MG63 (cell line): ENCODE data around the gene RBM8A. TPM values are rescaled to one million over a fixed set of nuclear protein-coding genes. Genes with fewer than 3 reads are reported as not detected.

Experiments used
- DNase-seq: peaks from one replicate; pipeline ENCODE4 v3.0.0-alpha.2; 2020
- H3K27me3 ChIP-seq: fragments of 250-450 bp; sonication (Bioruptor Pico); 2 replicates; pipeline ENCODE4 v1.5.1; 2020; ENCODE audit warnings: mild to moderate bottlenecking, moderate library complexity
- H3K36me3 ChIP-seq: fragments of 250-450 bp; sonication (Bioruptor Pico); 2 replicates; pipeline ENCODE4 v1.5.1; 2020; ENCODE audit warnings: mild to moderate bottlenecking, moderate library complexity
- H3K4me3 ChIP-seq: fragments of 250-450 bp; sonication (Bioruptor Pico); 2 replicates; pipeline ENCODE4 v1.5.1; 2020; ENCODE audit warnings: mild to moderate bottlenecking, moderate library complexity
- H3K9me3 ChIP-seq: fragments of 250-450 bp; sonication (Bioruptor Pico); 2 replicates; pipeline ENCODE4 v1.5.1; 2020; ENCODE audit warnings: mild to moderate bottlenecking, moderate library complexity
- total RNA-seq: library from RNA; depleted of rRNA; stranded (reverse); fragments of >200 nt; shearing (Covaris generic); gene quantifications from 2 replicates; pipeline ENCODE4 v1.2.3, GENCODE V29; 2014; ENCODE audit warnings: low replicate concordance

Gene RBM8A
- total RNA-seq, 1 experiment from 2014 or later = 69.3 TPM

DNA sequence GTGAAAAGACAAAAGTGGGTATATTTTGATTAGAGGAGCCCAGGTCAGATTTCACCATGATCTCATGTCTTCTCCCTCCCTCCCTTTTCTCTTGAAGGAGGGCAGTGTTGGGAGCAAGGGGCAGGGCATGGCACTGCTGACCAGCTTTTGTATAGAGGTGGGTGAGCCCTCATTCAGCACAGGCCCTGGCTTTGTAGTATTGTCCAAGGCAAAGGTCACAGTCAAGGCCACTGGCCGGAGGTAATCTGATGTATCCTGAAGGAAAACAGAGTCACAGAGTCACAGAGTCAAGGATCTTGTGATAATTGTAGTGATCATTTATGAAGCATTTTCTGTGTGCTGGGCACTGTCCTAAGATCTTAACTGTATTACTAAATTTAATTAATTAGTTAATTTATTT, 29.3 kb downstream of the RBM8A start:
- Histone ChIP-seq H3K36me3 (no peaks in the 10 kb centered on the region), H3K9me3 (no peaks in the 10 kb centered on the region), H3K27me3 (no peaks in the 10 kb centered on the region), H3K4me3 (no peak overlapping the region)
- DNase-seq = no peak

DNA sequence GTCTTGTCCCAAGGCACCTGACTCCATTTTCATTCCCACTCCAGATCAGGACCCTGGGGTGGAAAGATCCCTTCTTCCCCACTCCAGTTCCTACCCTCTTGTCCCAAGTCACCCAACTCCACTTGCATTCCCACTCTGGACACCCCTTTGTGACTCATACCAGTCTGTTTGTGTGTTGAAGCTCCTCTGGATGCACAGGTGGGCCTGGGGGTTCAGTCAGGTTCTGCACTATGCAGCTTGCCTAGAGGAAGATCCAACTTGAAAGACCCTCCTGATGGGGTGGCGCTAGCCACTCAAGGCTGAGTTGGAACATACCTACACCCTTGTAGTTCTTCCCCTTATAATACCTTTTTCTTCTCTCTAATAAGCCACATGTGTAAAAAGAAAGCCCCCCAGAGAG, 31.8 kb downstream of the RBM8A start:
- H3K4me3 ChIP-seq = no peak overlapping the region
- H3K36me3 ChIP-seq = no peaks in the 10 kb centered on the region
- no peak for DNase-seq
- H3K27me3 ChIP-seq = no peaks in the 10 kb centered on the region
- H3K9me3 ChIP-seq = no peaks in the 10 kb centered on the region

DNA sequence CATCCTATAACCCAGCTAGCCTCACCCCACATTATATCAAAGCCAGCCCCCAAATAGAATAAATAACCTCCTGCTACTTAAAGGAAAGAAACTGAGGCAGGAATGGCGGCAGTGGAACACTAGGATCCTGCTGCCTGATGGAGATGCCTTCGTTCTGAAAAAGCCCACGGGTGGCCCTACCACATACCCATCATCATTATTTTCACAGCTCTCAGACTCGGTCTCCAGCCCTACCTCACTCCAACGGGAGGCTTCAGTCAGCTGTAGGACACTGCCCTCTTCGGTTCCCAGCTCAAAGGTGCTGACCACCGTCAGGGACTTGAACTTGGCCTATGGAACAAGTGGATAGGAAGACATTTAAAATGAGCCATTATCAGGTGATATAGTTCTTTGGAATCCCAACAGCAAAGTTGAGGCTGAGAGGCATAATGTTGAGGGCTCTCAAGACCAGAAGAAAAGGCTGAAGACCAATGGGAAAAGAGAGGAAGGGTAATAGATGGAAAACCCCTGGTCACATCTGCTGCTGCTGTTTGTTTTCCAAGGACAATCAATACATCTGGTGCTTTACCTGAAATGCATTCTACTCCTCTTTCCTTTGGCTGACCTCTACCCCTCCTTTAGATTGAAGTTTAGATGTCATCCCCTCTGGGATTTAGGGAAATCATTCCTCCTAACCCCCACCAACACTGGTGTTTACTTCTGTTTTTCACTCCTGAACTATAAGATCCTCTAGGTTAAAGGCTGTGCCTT, 33.8 kb downstream of the RBM8A start:
- no peaks in the 10 kb centered on the region for H3K36me3 ChIP-seq
- no peak for DNase-seq
- H3K9me3 ChIP-seq = no peaks in the 10 kb centered on the region
- no peaks in the 10 kb centered on the region for H3K27me3 ChIP-seq
- no peak overlapping the region for H3K4me3 ChIP-seq

DNA sequence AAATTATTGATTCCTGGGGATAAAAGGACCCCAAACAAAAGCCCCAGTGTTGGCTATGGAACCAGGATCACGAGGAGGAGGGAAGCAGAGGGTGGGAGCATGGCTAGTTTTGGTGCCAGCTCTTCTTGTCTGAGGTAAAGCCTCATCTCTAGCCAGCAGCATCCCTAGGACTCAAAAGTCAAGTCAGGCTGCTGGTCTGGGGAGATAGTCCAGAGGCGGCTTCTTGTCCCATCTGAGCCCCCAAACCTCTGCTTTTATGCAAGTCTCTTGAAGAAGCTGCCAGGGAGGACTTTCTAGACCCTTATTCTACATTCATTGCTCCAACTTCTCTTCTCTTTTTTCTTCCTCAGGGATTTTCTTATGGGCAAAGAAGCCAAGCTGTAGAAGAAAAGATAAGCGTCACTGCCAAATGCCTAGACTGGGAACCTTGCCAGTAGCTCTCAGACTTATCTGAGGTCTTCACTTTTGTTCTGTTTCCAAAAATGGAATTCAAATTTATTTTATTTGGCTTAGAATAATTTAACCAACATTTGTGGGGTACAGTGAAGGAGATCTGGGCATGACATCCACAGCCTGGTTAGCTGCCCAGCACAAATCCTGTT, 34.7 kb downstream of the RBM8A start:
- H3K36me3 ChIP-seq = no peaks in the 10 kb centered on the region
- H3K9me3 ChIP-seq = no peaks in the 10 kb centered on the region
- DNase-seq = peak; percentile 66
- H3K4me3 ChIP-seq = peak overlapping the region; percentile 8
- no peaks in the 10 kb centered on the region for H3K27me3 ChIP-seq

GRCh38 chr1:145891587-145892485, 35.4 kb downstream of the RBM8A start:
- peak; percentile 97 for DNase-seq
- Histone ChIP-seq H3K36me3 (no peaks in the 10 kb centered on the region), H3K9me3 (no peaks in the 10 kb centered on the region), H3K4me3 (peak overlapping the region; percentile 8), H3K27me3 (no peaks in the 10 kb centered on the region)

GRCh38 chr1:145891143-145891542, 36.1 kb downstream of the RBM8A start:
- Histone ChIP-seq H3K36me3 (no peaks in the 10 kb centered on the region), H3K9me3 (no peaks in the 10 kb centered on the region), H3K4me3 (no peak overlapping the region), H3K27me3 (no peaks in the 10 kb centered on the region)
- DNase-seq = no peak

DNA sequence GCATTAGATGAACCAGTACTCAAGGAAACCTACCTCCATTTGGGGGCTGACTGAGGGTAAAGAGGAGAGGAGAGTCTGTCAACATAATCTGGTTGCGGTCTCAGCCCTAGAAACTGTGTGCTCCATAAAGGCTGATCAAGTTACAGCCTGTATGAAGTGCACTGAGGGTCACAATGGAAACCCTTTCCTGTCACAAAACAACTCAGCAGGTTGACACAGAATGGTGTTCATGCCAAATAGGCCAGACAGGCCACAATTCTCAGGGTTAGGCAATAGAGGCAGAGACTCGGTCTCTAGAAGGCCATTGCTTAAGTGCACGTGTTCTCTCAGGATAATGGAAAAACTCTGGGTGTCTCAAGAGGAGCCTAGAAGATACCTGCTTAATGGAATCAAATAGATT, 37.6 kb downstream of the RBM8A start:
- DNase-seq = no peak
- H3K4me3 ChIP-seq = no peak overlapping the region
- H3K27me3 ChIP-seq = no peaks in the 10 kb centered on the region; the same call in 1 of the 2 replicates
- no peaks in the 10 kb centered on the region for H3K36me3 ChIP-seq
- no peaks in the 10 kb centered on the region for H3K9me3 ChIP-seq

GRCh38 chr1:145887631-145888030, 39.7 kb downstream of the RBM8A start:
- Histone ChIP-seq H3K36me3 (no peaks in the 10 kb centered on the region), H3K27me3 (peaks cover 2% of the 10 kb centered on the region), H3K9me3 (no peaks in the 10 kb centered on the region), H3K4me3 (no peak overlapping the region)
- no peak for DNase-seq

DNA sequence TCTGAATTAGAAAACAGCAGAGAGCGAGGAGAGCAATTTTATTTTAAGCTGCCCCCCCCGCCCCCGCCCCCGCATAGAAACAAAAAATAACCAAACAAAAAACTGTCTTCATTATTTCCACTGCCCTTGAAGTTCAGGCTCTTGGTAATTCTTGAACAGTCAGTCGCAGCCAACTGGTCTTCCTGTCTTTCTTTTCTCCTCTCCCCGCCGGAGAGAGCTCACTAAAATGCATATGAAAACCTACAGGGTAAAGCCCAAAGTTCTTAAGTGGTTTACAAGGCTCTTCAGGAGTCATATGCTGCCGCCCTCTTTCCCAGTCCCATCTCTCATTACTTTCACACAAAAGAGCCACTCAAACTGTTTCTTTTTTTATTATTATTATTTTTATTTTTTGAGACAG, 40.5 kb downstream of the RBM8A start:
- peaks cover 2% of the 10 kb centered on the region for H3K27me3 ChIP-seq
- H3K36me3 ChIP-seq = no peaks in the 10 kb centered on the region
- no peaks in the 10 kb centered on the region for H3K9me3 ChIP-seq
- no peak overlapping the region for H3K4me3 ChIP-seq
- no peak for DNase-seq

DNA sequence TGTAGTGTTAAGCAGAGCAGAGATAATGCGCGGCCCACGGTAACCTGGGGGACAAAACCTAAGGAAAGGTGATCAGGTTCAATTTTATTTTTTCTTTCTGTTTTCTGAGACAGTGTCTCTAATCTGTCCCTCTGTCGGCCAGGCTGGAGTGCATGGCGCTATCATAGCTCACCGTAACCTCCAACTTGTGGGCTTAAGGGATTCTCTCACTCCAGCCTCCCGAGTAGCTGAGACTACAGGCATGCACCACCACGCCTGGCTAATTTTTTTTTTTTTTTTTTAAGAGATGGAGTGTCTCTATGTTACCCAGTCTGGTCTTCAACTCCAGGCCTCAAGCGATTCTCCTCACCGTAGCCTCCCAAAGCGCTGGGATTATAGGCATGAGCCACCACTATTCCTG, 40.9 kb downstream of the RBM8A start:
- Histone ChIP-seq H3K27me3 (peaks cover 2% of the 10 kb centered on the region), H3K4me3 (peak overlapping the region; percentile 62), H3K36me3 (no peaks in the 10 kb centered on the region), H3K9me3 (no peaks in the 10 kb centered on the region)
- DNase-seq = no peak

- Histone ChIP-seq H3K9me3 (no peaks in the 10 kb centered on the region), H3K4me3 (peak within 1 kb of the TSS; percentile 62), H3K27me3 (peaks cover 2% of the 10 kb centered on the region), H3K36me3 (no peaks in the 10 kb centered on the region)
- DNase-seq = peak; percentile 86
Measured at GRCh38 chr1:145885738-145886287, 41.5 kb downstream of the RBM8A start, which contains the start of gene ANKRD35. Gene ANKRD35 (minus strand): TSS chr1:145885866. CDS start chr1:145885758, 108 bp downstream.

DNA sequence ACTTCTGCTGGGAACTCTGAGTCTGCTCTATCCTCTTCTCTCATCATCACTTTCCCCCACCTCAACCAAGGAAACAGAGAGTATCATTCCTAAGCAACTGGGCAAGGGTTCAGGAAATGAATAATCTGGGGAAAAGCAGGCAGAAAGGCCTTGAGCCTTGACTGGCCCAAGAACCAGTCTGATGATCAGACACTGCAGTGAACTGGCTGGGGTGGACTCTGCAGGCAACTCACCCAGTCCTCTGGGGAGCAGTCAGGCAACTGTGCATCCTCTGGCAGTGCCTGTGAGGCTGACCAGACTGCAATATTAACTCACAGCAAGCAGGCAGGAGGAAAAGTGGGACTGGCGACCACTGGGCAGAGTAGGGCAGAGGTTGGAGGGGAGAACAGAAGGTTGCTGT, 42.6 kb downstream of the RBM8A start:
- peaks cover 2% of the 10 kb centered on the region for H3K27me3 ChIP-seq
- H3K9me3 ChIP-seq = no peaks in the 10 kb centered on the region
- H3K4me3 ChIP-seq = no peak overlapping the region
- H3K36me3 ChIP-seq = no peaks in the 10 kb centered on the region
- DNase-seq = peak; percentile 55

DNA sequence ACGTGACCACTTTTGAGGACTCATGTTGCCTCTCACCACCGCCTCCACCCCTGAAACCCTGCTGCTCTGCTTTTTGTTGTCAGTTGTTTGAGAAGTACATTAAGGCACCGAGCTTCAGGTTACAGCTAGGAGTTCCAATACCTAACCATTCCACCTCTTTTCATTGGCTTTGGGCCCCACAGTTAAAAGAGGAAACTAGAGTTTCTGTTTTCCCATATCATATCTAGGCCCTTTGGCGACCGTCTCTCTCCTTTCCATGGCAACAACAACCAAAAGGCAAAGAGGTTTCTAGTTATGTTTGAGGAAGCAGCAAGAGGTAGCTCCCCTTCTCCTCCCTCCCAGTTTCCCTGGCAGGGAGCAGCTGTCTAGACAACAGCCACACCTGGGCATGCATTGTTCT, 47.5 kb downstream of the RBM8A start:
- DNase-seq = no peak
- Histone ChIP-seq H3K36me3 (no peaks in the 10 kb centered on the region), H3K9me3 (no peaks in the 10 kb centered on the region), H3K27me3 (peaks cover 4% of the 10 kb centered on the region), H3K4me3 (no peak overlapping the region)

- Histone ChIP-seq H3K27me3 (peaks cover 4% of the 10 kb centered on the region), H3K36me3 (no peaks in the 10 kb centered on the region), H3K9me3 (no peaks in the 10 kb centered on the region), H3K4me3 (no peak overlapping the region)
- DNase-seq = no peak
Measured at GRCh38 chr1:145878724-145879123, 48.6 kb downstream of the RBM8A start.

GRCh38 chr1:145877923-145878486, 49.3 kb downstream of the RBM8A start:
- no peak for DNase-seq
- no peaks in the 10 kb centered on the region for H3K9me3 ChIP-seq
- no peak overlapping the region for H3K4me3 ChIP-seq
- H3K27me3 ChIP-seq = peaks cover 2% of the 10 kb centered on the region; the same call in 1 of the 2 replicates
- H3K36me3 ChIP-seq = no peaks in the 10 kb centered on the region

DNA sequence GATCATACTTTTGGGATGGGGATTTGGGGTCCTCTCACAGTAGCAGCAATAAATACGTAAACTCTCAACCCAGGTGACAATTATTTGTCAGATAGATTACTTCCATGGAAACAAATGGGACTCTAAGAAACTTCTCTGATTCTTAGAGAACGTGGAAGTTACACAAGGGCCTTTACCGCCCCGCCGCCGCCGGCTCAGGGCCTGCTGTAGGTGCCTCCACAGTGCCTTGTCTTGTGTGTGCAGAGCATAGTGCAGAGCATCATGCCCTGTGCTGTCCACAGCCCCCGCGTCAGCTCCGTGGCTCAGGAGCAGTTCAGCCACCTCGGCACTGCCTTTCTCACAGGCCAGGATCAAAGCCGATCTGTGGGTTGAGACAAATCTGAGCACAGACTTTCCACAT, 52.6 kb downstream of the RBM8A start:
- no peak for DNase-seq
- Histone ChIP-seq H3K4me3 (no peak overlapping the region), H3K27me3 (peaks cover 2% of the 10 kb centered on the region; the same call in 1 of the 2 replicates), H3K36me3 (no peaks in the 10 kb centered on the region), H3K9me3 (no peaks in the 10 kb centered on the region)
